HL-60 (cell line): Measurements from ENCODE around the gene DYSF.

Experiments used
- GABPA ChIP-seq: IDR thresholded peaks from 2 replicates; pipeline ENCODE4 v1.6.1; 2012; ENCODE audit warnings: low read depth
- POLR2AphosphoS5 ChIP-seq: IDR thresholded peaks from 2 replicates; pipeline ENCODE4 v1.6.1; 2012; ENCODE audit warnings: low read depth
- TF ChIP-seq, protein P1 (sequence below): IDR thresholded peaks from one replicate; pipeline ENCODE4 v1.5.1; 2011; ENCODE audit warnings: low read length, control low read depth, inconsistent platforms; ENCODE audit not compliant: insufficient read depth
- TF ChIP-seq, protein P2 (sequence below): IDR thresholded peaks from 2 replicates; pipeline ENCODE4 v1.6.1; 2012; ENCODE audit warnings: low read depth; ENCODE audit not compliant: insufficient replicate concordance

DNA sequence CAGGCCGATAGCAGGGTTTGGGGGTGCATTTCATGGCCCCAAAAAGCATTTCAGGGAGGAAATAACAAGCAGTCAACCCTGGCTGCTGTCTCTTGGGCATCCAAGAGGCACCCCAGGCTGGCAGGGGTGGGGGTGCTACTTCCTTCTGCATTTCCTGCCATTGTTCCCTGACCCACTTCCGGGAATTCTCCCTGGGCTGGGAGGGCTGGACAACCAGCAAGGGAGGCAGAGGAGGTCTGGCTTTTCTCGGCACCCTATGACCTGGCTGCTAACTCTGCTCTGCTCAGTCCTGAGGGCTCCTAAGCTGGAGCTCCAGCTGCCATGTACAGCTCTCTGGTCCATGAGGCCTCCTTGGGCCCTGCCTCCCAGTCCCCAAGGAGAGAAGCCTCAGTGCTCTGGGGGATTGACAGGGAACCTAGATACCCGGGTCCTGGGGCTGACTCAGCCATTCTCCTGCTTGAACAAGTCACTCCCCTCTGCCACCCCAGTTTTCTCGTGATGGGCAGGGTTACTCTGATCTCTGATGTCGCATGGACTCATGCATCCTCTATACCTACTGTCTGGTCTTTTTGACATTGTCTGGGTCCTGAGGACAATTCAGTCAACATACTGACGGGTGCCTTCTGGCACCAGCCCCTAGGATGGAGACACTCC, 47.2 kb downstream of the DYSF start:
- TF ChIP-seq, protein P1, sequence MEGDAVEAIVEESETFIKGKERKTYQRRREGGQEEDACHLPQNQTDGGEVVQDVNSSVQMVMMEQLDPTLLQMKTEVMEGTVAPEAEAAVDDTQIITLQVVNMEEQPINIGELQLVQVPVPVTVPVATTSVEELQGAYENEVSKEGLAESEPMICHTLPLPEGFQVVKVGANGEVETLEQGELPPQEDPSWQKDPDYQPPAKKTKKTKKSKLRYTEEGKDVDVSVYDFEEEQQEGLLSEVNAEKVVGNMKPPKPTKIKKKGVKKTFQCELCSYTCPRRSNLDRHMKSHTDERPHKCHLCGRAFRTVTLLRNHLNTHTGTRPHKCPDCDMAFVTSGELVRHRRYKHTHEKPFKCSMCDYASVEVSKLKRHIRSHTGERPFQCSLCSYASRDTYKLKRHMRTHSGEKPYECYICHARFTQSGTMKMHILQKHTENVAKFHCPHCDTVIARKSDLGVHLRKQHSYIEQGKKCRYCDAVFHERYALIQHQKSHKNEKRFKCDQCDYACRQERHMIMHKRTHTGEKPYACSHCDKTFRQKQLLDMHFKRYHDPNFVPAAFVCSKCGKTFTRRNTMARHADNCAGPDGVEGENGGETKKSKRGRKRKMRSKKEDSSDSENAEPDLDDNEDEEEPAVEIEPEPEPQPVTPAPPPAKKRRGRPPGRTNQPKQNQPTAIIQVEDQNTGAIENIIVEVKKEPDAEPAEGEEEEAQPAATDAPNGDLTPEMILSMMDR, result no peak
- TF ChIP-seq, protein P2, sequence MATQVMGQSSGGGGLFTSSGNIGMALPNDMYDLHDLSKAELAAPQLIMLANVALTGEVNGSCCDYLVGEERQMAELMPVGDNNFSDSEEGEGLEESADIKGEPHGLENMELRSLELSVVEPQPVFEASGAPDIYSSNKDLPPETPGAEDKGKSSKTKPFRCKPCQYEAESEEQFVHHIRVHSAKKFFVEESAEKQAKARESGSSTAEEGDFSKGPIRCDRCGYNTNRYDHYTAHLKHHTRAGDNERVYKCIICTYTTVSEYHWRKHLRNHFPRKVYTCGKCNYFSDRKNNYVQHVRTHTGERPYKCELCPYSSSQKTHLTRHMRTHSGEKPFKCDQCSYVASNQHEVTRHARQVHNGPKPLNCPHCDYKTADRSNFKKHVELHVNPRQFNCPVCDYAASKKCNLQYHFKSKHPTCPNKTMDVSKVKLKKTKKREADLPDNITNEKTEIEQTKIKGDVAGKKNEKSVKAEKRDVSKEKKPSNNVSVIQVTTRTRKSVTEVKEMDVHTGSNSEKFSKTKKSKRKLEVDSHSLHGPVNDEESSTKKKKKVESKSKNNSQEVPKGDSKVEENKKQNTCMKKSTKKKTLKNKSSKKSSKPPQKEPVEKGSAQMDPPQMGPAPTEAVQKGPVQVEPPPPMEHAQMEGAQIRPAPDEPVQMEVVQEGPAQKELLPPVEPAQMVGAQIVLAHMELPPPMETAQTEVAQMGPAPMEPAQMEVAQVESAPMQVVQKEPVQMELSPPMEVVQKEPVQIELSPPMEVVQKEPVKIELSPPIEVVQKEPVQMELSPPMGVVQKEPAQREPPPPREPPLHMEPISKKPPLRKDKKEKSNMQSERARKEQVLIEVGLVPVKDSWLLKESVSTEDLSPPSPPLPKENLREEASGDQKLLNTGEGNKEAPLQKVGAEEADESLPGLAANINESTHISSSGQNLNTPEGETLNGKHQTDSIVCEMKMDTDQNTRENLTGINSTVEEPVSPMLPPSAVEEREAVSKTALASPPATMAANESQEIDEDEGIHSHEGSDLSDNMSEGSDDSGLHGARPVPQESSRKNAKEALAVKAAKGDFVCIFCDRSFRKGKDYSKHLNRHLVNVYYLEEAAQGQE, result no peak
- TF ChIP-seq GABPA, result no peak
- no peak for TF ChIP-seq POLR2AphosphoS5
